ENCODE measurements around the gene HIVEP3.

The HIVEP3 gene

GRCh38 chr1:41726292-41726691 is 192.4 kb downstream of the HIVEP3 start:
- H3K4me3 ChIP-seq (ENCODE audit: low read depth, low read length): no peak overlapping the region; the same call in 1 of the 2 replicates
- TF ChIP-seq, protein P1, sequence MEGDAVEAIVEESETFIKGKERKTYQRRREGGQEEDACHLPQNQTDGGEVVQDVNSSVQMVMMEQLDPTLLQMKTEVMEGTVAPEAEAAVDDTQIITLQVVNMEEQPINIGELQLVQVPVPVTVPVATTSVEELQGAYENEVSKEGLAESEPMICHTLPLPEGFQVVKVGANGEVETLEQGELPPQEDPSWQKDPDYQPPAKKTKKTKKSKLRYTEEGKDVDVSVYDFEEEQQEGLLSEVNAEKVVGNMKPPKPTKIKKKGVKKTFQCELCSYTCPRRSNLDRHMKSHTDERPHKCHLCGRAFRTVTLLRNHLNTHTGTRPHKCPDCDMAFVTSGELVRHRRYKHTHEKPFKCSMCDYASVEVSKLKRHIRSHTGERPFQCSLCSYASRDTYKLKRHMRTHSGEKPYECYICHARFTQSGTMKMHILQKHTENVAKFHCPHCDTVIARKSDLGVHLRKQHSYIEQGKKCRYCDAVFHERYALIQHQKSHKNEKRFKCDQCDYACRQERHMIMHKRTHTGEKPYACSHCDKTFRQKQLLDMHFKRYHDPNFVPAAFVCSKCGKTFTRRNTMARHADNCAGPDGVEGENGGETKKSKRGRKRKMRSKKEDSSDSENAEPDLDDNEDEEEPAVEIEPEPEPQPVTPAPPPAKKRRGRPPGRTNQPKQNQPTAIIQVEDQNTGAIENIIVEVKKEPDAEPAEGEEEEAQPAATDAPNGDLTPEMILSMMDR (IDR thresholded peaks at IDR 0.05; ENCODE audit: insufficient read depth, low read depth, low read length, missing control alignments): no peak
- DNase-seq (ENCODE audit: low read depth): no peak

- TF ChIP-seq, protein P1 (IDR thresholded peaks at IDR 0.05; ENCODE audit: insufficient read depth, low read depth, low read length, missing control alignments): no peak
- DNase-seq (ENCODE audit: low read depth): no peak
Measured at GRCh38 chr1:41724926-41725325, 193.8 kb downstream of the HIVEP3 start.

DNA sequence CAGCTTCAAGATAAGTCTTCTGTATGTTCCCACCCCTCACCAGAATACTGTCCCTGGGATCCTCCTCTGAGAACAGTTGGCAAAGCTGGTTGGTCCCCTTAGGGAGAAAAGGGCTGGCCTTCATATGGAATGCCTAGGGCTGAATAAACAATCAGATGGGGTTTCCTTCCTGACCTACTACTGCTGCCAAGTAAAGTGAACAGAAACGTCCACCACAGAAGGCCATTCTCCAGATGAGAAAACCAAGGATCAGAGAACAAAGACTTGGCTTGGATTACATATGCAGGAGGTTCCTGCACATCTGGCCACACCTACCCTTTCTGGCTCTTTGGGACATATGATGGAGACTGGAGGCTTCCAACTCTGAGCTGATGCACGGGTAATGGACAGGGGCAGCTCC is 194.5 kb downstream of the HIVEP3 start:
- DNase-seq (ENCODE audit: low read depth): no peak
- H3K4me3 ChIP-seq (ENCODE audit: low read depth, low read length): no peak overlapping the region
- TF ChIP-seq, protein P1 (IDR thresholded peaks at IDR 0.05; ENCODE audit: insufficient read depth, low read depth, low read length, missing control alignments): no peak

More at GRCh38 chr1:41724926-41725325, 193.8 kb downstream of the HIVEP3 start:
- H3K4me3 ChIP-seq (ENCODE audit: low read depth, low read length): no peak overlapping the region

GRCh38 chr1:41723786-41724185 is 194.9 kb downstream of the HIVEP3 start:
- no peak overlapping the region for H3K4me3 ChIP-seq (ENCODE audit: low read depth, low read length)
- no peak for DNase-seq (ENCODE audit: low read depth)
- TF ChIP-seq, protein P1 (IDR thresholded peaks at IDR 0.05; ENCODE audit: insufficient read depth, low read depth, low read length, missing control alignments): no peak

DNA sequence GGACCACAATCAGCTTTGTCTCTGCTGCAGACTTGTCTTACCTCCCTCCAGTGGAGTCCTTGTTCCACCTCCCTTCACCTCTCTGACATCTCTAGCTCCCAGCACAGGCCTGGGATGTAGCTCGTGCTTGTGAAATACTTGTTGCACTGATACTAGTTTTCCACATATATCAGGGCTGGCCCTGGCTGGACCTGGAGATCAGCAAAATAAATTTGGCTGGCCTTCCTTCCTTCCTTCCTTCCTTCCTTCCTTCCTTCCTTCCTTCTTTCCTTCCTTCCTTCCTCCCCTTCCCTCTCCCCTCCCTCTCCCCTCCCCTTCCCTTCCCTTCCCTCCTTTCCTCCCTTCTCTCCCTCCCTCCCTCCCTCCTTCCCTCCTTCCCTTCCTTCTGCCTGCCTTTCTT is 196.5 kb downstream of the HIVEP3 start:
- no peak overlapping the region for H3K4me3 ChIP-seq (ENCODE audit: low read depth, low read length)
- TF ChIP-seq, protein P1 (IDR thresholded peaks at IDR 0.05; ENCODE audit: insufficient read depth, low read depth, low read length, missing control alignments): no peak
- no peak for DNase-seq (ENCODE audit: low read depth)

- peak; percentile 57 for DNase-seq (ENCODE audit: low read depth)
- TF ChIP-seq, protein P1 (IDR thresholded peaks at IDR 0.05; ENCODE audit: insufficient read depth, low read depth, low read length, missing control alignments): no peak
- no peak overlapping the region for H3K4me3 ChIP-seq (ENCODE audit: low read depth, low read length)
Measured at GRCh38 chr1:41720861-41721410, 197.8 kb downstream of the HIVEP3 start.

DNA sequence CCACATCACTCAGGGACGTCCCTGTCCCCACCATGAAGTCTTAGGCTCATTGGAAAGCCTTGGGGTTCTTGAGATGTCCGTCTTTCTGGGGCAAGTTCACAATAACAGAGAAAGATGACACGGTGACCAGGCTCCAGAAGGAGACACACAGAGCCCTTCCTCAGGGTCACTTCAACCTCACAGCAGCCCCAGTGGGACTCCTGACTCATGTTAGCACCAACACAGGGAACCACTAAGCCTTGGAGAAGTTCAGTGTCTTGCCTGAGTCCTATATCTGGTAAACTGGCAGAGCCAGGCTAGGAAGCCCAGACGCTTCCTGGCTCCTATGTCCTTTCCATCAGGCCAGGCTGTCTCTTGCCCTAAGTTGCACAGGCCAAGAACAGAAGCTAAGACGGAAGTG is 199.1 kb downstream of the HIVEP3 start:
- TF ChIP-seq, protein P1 (IDR thresholded peaks at IDR 0.05; ENCODE audit: insufficient read depth, low read depth, low read length, missing control alignments): no peak
- no peak for DNase-seq (ENCODE audit: low read depth)
- no peak overlapping the region for H3K4me3 ChIP-seq (ENCODE audit: low read depth, low read length)

Measured in GM12865 (cell line).